Ovary (tissue), 3 donors: ENCODE results near the gene KRTAP5-9.

ENCODE experiments used
- CTCF ChIP-seq, 3 donors: fragments of 450-650 bp in 2 of 3; fragments of 200-600 bp in 1 of 3; IDR thresholded peaks; one replicate each; pipeline versions ENCODE4 v1.5.1 to v1.8.0; 2016 to 2022; ENCODE audit warnings: antibody characterized with exemption in 3 of 3, mild to moderate bottlenecking in 1 of 3
- POLR2A ChIP-seq: fragments of 450-650 bp; IDR thresholded peaks from one replicate; pipeline ENCODE4 v1.6.1; 2017; ENCODE audit warnings: antibody characterized with exemption, mild to moderate bottlenecking, moderate library complexity
- donor health status: DM: no; HTN: no; CAD: no.

GRCh38 chr11:71542382-71542781 lies 5.8 kb upstream of the KRTAP5-9 start:
- TF ChIP-seq CTCF (IDR thresholded peaks at IDR 0.05) (no peak), POLR2A (no peak)
